GM18507 (cell line): ENCODE measurements around the gene CANX.
"Not testable (repeated sequence)": the region's sequence is repeated elsewhere in the genome, so short reads cannot be mapped to it uniquely, and the experiment has no call there.

Experiments used
- DNase-seq: peaks from one replicate; pipeline ENCODE4 v3.0.0; 2011; ENCODE audit warnings: low read depth; ENCODE audit not compliant: insufficient read length; ENCODE audit errors: extremely low spot score
- FAIRE-seq: peaks from 2 replicates; lab custom pipeline; 2011; peaks lifted over from hg19 to GRCh38; lab: Jason Lieb, UNC

CANX gene

DNA sequence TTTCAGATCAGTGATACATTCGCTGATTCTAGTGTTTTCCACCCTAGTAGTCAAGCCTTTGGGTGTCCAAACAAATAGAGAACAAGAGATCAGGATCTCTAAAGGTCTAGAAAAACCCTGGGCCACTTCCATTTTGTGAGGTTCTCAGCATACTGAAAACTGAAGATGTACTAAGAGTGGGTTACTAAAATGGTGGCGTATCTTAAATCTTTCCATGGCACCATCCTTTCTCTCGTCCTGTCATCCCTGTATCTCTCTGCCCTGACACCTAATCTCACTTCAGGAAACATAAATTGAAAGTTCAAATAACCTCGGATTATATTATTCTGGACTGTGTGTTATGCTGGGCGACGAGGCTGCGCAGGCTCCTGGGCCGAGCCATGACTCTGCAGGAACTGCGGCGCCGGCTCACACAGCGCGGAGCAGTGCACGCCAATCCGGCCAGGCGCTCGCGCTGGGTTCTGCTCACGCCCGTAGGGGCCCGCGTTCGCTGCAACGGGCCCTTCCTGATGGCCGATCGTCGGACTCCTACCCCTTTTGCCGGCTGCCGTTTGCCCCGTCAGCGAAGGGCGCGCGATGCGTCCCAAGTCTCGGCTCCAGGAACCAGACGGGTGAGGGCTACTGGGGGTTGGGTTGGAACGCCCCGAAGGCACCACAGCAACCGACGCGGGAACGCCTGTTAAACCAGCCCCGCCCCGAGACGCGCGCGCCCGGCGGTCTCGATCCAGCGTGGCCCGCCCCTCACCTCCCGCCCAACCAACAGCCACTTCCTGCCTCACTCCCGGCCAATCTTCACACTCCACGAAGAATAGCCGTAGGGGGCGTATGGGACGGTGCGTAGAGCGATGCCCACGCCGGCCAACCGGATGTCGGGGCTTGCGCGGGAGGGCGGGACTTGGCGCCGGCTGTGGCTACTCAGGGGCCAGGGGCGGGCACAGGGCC, 503 bp upstream of the CANX start:
- FAIRE-seq (peak; percentile 93), DNase-seq (peak; percentile 97)

DNA sequence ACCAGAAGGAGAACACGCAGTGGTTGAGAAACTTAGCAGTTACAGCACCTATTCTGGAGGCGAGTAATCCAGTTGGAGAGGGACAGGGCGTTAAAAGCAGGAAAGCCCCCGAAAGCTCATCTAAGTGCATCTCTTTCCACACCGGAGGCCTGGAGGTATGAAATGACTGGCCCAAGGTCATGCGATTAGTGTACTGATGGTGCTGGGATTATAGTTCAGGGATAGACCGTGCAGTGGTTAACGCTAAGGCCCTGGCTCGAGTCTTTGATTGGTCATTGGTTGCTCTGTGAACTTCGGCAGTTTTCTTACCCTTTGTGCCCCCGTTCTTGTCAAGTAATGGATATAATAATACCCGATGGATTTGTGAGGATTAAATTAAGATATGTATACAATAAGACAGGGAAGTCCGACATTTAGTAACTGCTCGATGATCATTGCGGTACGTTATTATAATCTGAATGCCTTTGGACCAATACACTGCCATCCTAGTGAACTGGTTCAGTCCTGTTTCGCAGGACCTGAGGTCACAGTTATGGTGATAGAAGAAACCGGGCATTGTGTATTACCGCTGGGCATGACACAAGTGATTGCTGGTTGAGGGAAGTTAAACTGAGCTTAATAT, 960 bp downstream of the CANX start:
- DNase-seq (no peak), FAIRE-seq (no peak)

DNA sequence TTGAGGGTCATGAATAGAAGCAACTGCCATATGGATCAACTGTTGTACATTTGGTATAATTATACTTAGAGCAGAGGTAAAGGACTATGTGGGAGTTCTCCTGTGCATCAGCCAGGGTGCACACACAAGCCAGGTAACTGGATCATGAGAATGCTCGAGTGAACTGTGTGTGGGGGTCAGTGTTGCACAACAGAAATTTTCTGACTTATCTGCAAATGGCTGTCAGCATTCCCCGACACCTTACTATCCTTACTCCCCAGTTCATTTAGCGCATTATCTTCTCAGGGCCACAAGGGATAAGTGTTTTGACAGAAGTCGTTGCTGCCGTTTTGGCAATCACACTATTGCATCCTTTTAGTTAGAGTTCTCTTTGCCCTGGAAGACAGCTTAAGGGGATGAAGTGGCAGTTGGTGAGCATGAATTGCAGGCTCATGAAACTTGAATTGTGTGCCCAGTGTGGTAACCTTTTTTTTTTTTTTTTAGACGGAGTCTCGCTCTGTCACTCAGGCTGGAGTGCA, 1.7 kb downstream of the CANX start:
- no peak for FAIRE-seq
- no peak for DNase-seq

DNA sequence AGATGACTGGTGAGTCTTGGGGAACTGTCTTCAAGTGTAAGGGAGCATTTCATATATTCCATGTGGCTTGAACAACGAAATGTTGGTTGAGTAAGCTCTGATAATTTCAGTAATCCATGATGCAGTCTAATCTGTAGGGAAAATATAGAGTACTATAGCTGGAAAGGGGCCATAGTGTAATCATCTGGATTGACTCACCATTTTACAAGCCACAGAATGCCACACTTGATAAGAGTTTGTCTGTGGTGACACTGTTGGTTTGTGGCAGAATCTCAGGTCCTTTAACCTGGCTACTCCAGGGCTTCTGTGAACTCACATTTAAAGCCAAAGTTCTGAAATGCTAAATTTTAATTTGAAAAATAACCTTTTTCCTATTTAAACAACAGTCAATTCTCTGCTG, 17.5 kb downstream of the CANX start:
- no peak for FAIRE-seq
- no peak for DNase-seq

DNA sequence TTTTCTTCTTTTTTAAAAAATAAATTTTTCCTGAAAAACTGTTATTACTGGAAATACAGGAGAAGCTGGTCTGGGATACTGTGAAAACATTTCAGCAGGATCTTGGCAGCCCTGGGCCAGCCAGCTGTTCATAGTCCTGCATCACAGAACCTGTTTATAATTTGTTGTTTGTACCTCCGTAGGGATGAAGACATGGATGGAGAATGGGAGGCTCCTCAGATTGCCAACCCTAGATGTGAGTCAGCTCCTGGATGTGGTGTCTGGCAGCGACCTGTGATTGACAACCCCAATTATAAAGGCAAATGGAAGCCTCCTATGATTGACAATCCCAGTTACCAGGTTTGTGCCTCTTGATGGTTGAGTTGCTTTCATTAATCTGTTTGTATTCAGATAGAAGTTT, 21.5 kb downstream of the CANX start:
- FAIRE-seq (no peak), DNase-seq (no peak)

DNA sequence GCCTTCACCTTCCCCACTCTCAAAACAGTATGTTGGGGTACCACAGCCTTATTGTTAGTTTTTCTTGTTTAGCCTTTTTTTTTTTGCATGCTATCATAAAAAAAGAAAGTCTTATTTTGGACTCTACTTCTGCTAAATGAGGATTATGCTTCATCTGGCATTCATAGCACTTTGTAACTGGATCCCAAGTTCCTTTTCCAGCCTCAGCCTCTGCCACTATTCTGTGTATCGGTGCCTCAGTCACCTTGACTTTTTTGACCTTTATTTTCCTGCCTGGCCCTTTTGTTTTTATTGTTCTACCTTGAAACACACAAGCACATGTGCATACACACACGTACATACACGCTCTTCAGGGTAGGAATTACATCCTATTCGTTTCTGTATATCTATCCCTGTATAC, 25.4 kb downstream of the CANX start:
- DNase-seq (no peak), FAIRE-seq (no peak)

DNA sequence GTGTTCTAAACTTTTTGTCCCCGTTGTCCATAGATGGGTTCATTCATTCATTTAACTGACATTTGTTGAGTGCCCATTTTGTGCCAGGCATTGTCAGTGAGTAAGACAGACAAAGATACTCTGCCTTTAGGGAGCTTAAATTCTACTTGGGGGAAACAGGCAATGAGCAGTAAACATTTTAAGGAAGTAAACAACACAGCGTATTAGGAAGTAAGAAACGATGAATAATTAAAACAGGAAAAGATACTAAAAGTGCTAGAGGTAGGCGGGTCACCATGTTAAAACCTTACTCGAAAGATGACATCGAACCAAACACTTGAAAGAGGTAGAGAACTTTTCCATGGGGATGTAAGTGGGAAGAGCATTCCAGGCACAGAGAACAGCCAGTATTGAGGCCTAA, 28.3 kb downstream of the CANX start:
- FAIRE-seq (no peak), DNase-seq (no peak)

DNA sequence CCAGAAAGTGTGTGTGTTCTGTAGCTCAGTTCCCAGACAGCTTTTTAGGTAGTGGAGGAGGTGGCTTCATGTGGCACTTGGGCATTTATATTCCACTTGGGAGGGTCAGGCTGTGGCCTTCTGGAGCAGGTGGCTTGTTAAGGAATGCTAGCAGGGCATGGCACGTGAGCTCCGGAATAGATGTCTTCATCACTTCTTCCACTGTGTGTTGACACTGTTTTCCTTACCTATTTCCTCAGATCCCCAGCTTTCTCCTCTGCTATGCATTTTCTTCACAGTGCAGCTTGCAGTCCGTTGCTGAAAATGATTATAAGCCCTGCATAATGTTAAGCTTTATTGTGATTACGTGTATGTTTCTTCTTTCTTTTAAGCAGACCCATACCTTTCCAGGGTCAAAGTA, 30.5 kb downstream of the CANX start:
- DNase-seq (no peak), FAIRE-seq (no peak)

DNA sequence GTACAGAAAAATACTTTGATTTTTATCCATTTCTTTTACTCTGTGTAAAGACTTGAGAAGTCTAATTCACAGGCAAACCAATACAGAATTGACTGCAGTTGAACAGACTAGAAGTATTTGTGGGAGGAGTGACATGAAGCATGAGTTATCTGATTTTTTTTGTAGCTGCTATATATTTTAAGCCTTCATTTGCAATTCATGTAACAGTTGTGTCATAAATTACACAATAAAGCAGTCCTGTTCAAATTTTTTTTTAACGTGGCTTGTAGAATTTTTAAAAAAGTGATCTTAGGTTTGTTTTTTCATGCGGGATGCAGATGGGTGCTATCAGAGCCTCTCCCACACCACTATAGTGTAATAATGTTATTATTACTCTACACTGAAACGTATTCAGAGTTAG, 31.0 kb downstream of the CANX start:
- DNase-seq, result no peak
- no peak for FAIRE-seq

DNA sequence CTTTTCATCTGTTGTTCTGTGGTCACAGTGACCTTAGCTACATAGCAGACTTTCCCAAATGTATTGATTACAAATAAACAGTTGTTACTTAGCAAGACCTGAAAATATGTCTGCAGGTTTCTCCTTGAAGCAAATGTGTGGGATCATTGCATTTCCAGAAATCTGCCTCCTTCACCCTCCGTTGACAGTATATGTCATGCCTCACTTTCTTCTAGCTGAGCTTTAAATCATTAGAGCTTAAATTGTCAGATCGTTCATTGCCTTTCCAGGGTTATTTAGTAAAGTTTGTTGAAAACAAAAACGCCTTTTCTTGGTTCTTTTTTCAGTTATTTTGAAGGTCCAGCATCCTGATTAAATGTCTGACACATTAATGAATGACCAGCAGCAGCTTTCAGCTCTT, 31.6 kb downstream of the CANX start:
- DNase-seq, result no peak

DNA sequence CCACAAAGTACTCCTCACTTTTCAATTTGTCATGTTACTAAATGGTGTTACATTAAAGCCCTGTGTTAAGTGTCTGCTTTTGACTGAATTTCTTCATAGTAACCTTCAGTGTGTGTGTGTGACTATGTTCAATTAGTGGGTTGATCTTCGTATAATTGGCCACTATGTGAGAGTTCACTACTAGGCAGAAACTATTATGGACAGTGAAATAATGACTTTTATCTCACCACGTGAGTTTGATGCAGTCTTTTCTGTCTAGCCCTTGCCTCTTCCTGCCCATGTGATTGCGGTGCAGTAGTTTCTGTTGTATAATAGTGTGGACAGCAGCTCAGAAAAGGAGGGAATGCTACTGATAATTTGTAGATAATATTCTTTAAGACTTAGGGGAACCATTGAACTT, 32.1 kb downstream of the CANX start:
- FAIRE-seq, result no peak
- no peak for DNase-seq

More for the DNA sequence above, 31.6 kb downstream of the CANX start:
- FAIRE-seq, result no peak

DNA sequence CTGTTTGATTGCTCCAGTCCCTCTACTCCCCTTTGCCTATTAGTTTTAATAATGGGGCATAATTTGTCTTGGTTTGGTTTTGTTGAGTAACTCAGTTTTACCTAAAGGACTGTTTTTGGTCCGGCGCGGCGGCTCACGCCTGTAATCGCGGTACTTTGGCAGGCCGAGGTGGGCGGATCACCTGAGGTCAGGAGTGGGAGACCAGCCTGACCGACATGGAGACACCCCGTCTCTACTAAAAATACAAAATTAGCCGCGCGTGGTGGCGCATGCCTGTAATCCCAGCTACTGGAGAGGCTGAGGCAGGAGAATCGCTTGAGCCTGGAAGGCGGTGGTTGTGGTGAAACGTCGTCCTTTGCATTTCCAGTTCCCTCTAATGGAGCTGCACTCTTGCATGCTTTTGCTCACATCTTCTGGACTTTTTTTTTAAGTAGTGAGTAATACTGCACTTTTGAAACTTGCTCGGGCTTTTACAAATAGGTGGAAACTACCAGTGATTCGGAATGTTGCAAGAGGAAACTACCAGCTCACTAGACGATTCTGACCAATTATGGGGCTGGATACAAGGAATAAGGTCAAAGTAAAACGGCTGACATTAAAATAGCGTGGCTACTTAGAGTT, 33.1 kb downstream of the CANX start:
- FAIRE-seq (no peak), DNase-seq (no peak)

DNA sequence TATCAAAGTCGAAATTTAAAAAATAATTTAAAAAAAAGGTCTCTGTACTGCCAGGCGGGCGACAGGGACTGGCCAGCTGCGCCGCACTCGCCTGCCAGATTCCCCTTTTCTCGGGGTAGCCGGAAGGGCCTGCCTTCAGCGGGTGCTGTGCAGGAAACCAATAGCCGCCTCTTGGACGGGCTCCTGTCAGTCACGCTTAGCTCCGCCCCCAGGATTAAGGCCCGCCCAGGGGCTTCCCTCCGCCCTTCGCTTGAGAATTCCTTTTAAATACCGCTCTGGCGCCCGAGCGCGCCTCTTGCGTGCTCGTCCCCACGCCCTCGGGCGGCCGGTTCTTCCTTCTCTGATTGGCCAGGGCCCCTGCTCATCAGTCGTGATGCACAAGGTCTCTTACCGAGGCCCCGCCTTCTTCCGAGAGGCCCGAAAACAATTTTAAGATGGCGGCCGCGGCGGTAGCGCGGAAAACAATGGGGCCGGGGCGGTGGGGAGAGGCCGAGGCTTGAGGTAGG, 33.7 kb downstream of the CANX start, which contains the start of gene MAML1:
Gene MAML1 (plus strand): TSS at position 411 of the 506 bp plus-strand sequence. CDS start 291 bp downstream, outside the sequence.
- DNase-seq, result peak; percentile 95
- FAIRE-seq, result peak; percentile 98

DNA sequence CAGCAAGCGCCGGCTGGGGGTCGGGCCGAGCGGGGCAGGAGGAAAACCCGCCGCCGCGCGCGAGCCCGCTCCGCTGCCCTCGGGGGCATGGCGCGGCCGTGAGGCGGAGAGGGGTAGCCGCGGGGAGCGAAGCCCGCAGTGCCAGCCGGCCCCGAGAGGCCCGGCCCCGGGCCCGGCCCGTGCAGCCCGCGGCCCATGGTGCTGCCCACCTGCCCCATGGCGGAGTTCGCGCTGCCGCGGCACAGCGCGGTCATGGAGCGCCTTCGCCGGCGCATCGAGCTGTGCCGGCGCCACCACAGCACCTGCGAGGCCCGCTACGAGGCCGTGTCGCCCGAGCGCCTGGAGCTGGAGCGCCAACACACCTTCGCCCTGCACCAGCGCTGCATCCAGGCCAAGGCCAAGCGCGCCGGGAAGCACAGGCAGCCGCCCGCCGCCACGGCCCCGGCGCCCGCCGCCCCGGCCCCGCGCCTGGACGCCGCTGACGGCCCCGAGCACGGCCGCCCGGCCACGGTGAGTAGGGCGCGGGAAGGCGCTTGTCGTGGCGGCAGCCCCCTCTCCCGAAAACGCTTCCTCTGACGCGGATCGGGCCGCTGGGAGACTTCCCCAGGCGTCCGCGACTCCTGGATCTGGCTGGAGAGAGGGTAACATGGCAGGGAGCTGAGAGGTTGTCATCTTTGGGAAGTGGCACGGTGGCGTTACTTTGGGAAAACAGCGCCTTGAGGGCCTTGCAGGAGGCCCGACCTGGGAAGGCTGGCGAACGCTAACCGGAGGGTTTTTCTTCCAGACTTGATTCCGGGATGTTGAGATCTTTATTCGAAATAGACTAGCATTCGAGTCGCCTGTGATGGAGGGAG, 34.4 kb downstream of the CANX start:
- DNase-seq (no peak), FAIRE-seq (no peak)

DNA sequence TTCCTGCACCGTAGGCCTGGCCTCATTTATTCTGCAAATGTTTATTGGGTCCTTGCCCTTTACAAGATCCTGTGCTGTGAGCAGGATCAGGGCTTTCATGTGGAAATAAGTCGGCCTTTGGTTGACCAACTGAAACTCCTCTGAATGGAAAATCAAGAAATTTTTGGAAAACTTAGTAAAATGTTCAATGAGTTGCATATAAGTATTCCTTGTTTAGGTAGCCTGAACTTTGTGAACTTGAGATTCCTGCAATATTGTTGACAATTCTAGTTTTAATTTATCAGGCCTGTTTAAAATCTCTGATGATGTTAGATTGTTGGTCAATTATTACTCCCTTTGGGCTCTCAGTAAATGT, 35.0 kb downstream of the CANX start:
- no peak for FAIRE-seq
- no peak for DNase-seq

DNA sequence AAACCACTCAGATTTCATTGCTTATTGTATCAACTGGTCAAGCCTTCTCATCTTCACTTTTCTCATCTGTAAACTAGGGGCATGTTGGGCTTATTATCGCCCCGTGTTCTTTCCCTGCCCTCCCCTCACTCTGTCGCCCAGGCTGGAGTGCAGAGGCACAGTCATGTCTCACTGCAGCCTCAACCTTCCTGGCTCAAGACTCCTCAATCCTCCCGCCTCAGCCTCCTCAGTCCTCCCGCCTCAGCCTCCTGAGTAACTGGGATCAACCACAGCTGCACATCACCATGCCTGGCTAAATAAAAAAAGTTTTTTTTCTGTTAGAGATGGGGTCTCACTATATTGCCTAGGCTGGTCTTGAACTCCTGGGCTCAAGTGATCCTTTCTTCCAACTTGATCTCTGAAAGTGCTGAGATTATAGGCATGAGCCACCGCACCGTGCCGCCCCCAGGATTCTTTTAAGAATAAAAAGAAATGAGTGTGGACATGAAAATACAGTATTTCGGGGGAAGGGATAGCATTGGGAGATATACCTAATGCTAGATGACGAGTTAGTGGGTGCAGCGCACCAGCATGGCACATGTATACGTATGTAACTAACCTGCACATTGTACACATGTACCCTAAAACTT, 35.9 kb downstream of the CANX start:
- DNase-seq, result no peak
- FAIRE-seq, result no peak

DNA sequence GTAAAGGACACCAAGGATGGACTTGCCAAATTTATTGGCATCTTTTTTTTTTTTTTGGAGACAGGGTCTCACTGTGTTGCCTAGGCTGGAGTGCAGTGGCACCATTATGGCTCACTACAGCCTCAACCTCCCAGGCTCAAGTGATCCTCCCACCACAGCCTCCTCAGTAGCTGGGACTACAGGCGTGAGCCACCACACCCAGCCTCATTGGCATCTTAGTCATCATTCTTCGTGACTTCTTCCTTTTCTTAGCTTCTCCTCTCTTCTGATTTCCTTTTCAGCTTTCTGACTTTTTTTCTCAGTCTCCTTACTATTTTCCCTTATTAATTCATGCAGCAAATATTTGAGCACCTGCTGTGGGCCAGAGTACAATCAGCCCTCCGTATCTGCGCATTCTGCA, 40.0 kb downstream of the CANX start:
- DNase-seq (no peak), FAIRE-seq (no peak)

DNA sequence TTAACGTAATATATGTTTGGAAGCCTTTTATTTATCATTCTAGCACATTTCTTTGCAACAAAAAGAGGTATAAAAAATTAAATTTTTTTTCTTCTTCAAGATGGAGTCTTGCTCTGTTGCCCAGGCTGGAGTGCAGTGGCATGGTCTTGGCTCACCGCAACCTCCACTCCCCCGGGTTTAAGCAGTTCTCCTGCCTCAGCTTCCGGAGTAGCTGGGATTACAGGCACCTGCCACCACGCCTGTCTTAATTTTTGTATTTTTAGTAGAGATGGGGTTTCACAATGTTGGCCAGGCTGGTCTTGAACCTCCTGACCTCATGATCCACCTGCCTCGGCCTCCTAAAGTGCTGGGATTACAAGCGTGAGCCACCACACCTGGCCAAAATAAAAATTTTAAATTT, 45.3 kb downstream of the CANX start:
- FAIRE-seq, DNase-seq: not testable (repeated sequence)

DNA sequence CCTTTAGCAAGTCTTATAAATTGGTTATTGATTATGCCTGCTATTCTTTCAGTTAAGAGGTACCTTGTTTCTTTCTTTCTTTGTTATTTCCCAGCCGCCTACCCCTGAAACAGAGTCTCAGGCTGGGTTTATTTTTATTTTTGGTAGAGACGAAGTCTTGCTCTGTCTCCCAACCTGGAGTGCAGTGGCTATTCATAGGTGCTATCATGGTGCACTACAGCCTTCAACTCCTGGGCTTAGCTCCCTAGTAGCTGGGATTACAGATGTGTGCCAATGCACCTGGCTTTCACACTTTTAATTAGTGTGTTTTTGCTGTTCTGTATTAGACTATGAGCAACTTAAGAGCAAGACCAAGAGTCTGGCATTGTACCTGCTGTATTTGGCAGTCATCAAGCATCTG, 48.1 kb downstream of the CANX start:
- FAIRE-seq (no peak), DNase-seq (no peak)
